ENCODE measurements around the gene KCTD4.

DNA sequence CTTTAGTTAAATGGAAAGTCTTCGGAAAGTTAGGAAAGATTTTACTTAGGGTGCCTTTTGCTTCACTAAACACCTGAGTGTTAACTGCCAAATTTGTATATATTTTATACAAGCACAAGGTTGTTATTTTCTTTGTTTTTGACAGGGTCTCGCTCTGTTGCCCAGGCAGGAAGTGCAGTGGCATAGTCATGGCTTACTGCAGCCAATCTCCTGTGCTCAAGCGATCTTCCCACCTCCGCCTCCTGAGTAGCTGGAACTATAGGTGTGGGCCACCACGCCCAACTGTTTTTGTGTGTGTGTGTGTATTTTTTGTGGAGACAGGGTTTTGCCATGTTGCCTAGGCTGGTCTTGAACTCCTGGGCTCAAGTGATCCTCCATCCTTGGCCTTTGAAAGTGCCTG lies 16.2 kb downstream of the KCTD4 start:
- no peak for TF ChIP-seq POLR2A (IDR thresholded peaks at IDR 0.05)
- TF ChIP-seq, protein P1, sequence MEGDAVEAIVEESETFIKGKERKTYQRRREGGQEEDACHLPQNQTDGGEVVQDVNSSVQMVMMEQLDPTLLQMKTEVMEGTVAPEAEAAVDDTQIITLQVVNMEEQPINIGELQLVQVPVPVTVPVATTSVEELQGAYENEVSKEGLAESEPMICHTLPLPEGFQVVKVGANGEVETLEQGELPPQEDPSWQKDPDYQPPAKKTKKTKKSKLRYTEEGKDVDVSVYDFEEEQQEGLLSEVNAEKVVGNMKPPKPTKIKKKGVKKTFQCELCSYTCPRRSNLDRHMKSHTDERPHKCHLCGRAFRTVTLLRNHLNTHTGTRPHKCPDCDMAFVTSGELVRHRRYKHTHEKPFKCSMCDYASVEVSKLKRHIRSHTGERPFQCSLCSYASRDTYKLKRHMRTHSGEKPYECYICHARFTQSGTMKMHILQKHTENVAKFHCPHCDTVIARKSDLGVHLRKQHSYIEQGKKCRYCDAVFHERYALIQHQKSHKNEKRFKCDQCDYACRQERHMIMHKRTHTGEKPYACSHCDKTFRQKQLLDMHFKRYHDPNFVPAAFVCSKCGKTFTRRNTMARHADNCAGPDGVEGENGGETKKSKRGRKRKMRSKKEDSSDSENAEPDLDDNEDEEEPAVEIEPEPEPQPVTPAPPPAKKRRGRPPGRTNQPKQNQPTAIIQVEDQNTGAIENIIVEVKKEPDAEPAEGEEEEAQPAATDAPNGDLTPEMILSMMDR (IDR thresholded peaks at IDR 0.05 in 4 of 5, conservative IDR thresholded peaks at IDR 0.05 in 1 of 5): no peak

Data from gastrocnemius medialis (tissue), 4 donors.